CD4-positive, alpha-beta T cell treated with Interleukin-17A for 4 hours (primary cell): ENCODE measurements around the gene PHF21A.

Experiments used
- DNase-seq: peaks from one replicate; pipeline ENCODE4 v3.0.0-alpha.2; 2020; ENCODE audit warnings: mixed read lengths

The PHF21A gene

DNA sequence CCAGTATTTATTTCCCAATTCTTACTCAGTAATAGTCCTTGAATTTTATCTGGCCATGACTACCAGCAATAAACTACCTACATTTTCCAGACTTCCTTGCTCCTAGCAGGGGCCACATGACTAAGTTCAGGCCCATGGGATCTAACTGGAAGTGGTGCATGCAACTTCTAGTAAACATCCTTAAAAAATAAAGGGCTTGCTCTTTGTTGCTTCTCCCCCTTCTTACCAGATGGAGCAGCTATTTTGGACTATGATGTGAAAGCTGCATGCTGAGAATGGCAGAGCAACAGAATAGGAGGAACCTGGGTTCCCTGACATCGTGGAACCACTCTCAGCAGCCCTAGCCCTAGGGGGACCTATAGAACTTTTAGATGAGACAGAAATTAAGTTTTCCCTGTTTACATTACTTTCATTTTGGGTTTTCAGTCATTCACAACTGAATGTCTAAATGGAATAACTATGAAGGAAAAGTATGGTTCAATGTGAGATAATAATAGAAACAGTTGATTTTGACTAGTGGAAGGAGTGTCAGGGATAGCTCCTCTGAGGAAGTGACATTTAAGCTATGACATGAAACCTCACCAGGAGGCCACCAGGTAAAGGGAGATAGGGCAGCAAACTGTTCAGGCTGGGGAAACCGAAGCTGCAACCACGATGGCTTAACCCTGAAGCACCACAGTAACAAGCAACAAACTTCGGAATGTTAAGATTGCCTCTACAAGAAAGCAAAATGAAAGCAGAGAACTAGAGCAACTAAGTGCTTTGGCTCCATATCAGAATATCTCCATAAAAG, 48.9 kb downstream of the PHF21A start:
- DNase-seq = no peak

DNA sequence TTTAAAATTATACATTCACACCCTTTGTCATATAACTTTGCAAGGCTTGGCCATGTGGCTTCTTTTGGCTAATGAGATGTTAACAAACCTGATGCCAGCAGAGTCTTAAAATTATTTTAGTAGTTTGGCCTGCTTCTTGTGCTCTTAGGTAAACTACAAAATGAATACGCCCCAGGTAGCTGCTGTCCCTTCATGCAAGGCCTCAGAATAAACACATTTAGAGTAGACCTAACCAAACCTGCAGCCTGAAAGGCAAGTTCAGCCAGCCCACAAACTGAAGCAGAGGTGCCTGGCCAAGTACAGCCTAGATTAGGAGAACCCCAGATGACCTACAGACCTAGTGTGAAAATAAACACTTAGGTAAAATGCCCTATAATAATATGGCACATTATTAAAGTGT, 50.2 kb downstream of the PHF21A start:
- DNase-seq = no peak

DNA sequence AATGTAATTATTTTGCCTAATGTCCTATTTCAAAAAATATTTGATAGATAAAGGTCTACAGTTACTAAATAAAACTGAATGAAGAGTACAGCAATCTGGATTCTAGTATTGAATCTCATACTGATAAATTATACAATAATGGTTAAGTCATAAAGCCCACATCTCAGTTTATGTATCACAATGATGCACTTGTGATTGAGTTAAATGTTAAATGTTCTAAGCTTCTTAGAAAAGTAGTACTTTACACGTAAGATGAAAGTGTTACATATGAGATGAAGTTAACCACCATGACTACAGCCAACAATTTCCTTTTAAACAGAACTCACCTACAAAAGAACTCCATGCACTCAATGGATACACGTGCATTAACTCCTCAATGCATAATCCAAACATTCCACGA, 51.7 kb downstream of the PHF21A start:
- no peak for DNase-seq

DNA sequence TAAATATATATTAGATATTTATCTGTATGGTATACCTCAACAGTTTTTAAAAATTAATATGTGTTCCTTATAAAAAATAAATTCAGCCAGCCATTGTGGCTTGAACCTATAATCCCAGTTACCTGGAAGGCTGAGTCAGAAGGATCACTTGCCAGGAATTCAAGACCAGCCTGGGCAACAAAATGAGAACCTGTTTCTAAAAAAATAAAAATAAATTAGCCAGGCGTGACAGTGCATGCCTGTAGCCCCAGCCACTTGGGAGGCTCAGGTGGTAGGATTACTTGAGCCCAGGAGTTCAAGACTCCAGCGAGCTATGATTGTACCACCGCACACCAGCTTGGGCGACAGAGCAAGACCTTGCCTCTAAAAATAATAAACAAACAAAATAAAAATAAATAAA, 54.9 kb downstream of the PHF21A start:
- no peak for DNase-seq

DNA sequence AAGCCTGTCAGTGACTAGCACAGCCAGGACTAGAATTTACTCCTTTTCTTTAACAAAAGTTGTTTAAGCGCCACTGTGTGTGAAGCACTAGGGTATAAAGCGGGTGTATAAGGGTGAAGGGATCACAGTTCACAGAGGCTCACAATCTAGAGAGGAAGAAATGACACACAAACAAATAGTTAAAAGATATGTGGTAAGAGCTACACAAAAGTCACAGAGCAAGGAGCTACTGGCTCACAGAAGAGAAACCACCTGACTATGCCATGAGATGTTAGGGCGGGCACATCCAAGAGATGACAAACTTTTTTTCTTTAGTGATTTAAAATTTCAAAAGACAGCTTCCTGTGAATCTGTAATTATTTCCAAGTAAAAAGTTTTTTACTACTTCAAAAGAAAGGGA, 55.6 kb downstream of the PHF21A start:
- DNase-seq = no peak

DNA sequence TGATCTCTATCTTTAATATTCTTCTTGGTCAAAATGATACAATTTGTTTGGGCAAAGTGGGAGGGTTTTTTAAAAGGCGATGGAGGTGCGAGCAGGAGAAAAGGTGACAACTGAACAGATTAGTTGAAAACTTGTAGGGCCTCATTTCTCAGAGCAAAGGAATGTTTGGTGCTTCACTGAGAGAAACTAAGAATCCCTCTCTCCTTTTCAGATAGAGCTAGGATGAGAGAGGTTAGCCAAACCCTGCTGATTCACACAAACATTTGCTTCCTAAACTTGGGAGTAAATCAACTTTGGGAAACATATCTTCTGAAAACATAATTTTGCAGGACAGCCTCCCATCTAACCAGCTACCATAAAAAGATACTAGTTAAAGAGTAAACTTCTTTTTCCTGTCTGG, 57.0 kb downstream of the PHF21A start:
- DNase-seq = no peak

DNA sequence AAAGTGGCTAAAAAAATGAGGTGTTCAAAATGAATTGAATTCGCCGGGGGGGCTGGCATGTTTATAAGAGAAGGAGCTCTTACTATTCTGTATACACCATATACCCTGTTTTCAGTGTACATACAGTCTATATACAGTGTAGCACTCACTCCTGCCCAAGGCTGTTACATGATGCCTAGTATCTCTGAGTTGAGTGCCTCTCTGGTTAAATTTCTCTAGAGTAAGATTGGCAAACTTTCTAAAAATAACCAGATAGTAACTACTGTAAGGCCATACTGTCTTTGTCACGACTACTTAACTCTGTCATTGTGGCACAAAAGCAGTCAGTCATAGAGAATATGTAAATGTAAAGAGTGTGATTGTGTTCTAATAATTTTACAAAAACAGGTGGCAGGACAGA, 58.1 kb downstream of the PHF21A start:
- no peak for DNase-seq

DNA sequence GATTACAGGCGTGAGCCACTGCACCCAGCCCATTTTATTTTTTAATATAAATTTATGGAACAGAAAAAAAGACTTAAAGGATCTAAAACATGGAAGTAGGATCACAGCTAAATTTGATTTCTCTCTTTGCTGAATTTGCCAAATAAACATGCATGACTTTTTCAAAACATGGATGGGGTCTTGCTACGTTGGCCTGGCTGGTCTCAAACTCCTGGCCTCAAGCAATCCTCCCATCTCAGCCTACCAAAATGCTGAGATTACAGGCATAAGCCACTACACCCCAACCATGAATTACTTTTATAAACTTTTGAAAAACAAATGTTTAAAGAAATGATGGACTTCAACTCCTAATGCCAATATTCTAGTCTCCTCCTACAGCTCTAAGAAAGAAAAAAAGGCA, 61.2 kb downstream of the PHF21A start:
- DNase-seq = no peak

DNA sequence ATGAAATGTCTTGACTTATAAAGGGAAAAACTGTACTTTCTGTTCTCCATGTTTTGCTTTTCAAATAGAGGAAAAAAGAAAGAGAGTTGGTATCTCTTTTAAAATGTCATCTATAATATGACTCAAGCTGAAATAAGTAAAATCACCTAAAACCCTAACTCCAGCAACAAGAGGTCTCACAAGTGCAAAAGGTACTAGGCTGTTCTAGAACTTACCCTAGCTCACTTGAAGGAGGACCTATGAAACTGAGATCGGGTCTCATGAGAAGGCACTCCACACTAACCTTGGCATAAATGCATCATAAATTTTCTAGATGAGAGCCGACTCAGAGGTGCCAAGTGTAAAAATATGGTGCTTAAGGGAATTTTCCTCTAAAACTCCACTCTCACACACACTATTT, 63.8 kb downstream of the PHF21A start:
- no peak for DNase-seq

DNA sequence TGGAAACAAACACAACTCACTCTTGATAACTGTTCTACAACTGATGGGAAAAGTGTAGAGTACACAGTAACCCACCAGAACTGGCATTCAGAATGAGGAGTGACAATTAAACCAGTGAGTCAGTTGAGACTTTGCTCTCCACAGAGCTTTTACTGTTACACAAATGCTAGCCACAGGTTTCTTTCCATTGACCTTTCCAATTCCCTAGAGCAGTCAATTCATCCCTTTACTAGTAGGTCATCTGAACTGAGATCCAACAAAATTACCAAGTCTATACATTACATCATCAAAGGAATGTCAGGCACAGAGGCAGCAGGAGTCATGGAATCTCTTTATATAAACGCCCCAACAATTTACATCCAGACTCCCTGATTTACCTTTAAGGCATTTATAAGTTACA, 65.9 kb downstream of the PHF21A start:
- DNase-seq = no peak

DNA sequence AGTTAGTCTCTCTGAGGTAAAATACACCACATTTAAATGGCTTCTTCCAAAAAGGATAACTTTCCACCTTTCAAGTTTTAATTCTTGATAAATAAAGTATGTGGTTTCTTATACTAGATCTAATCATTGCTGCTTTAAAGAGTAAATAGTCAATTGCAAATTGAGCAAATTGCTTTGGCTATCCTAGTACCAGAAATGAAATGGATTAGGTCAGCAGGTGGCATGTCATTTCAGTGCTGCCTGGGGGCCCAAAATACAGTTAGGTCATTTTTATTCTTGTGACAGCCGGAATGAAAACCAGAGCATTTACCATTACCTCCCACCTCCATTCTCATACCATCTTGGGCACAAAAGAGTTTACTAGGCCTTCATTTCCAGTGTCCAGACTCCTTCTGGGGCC, 70.2 kb downstream of the PHF21A start:
- no peak for DNase-seq

DNA sequence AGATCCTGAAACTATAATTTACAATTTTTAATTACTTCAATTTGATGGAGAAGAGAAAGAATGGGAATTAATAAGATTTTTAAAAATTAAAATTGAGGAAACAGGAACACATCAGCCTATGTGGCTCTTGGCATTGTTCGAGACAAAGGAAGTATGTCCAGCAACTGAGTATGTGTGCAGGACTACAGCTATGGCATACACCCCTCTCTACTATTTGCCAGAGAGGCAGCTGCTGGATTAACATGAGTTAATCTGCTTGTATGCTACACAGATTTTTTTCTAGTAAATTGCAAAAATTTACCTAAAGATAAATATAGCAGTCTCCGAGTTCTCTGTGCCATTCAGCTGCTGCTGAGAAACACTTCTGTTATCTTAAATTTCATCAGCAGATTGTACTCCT, 70.6 kb downstream of the PHF21A start:
- DNase-seq = no peak

DNA sequence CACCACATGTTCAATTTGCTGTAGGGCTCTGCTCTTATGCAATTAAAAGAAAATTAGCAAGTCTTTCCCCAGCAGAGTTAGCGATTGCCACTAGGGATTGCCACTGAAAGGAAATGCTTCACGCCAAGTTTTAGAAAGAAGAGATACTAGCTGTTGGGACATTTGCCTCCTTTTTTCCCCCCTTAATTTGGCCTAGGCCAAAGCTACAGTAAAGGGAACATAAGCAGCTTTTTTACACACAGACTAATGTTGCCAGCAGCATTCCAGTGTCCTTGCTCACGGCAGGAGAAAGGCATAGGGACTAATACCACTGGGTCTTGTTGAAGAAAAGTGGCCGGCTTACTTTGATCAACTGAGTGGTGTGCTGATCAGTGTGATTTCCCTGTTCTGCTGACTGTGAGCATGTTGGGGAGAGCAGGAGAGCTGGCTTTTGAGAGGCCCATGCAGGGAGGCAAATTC, 71.2 kb downstream of the PHF21A start:
- no peak for DNase-seq

DNA sequence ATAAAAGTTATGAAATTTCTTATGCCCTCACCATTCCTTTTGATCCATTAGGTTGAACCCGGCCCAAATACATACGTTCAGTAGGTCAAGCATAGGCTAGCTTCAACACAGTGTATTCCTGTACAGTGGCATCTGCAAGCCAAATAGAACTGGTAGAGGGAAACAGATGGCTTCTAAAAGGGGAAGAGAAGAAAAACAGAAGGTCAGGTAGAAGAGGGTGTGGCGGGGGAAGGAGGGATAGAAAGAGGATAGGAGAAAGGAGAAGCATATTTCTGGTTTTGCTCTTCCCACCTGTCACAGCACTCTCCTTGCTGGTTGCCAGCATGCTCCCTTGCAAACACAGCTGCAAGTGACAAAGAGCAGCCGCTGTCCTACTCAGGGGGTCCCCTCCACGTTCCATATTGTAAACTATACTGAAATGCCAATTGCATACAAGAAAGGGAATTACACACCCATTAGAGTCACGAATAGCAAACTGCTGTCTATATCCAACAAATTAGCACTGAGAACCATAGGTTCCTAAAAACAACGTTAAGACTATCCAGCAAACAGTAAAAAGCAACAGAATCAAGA, 71.8 kb downstream of the PHF21A start:
- DNase-seq = no peak

DNA sequence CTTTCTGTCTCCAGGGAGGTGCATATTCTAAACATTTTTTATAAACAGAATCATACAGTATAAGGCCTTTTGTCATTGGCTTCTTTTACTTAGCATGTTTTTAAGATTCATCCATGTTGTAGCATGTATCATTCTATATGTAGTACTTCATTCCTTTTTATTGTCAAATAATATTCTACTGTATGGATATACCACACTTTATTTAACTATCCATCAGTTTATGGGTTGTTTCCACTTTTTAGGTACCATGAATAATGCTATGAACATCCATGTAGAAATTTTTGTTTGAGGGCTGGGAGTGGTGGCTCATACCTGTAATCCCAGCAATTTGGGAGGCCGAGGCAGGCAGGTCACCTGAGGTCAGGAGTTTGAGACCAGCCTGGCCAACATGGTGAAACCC, 73.1 kb downstream of the PHF21A start:
- no peak for DNase-seq

DNA sequence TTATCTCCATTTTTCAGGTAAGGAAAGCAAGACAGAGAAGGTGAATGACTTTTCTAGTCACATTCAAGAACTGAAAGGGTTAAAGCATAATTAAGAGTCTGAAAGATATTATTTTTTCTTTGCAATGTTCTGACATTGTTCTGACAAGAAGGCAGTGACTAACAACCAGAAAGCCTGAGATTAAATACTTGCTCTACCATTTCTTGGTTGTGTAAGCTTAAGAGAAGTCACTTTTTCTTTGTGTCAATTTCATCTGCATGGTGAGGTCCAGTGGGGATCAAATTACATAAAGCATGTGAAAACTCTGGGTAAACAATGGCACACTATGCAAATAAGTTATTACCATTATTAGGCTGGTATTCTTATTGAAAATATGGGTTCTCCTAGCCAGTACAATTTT, 73.7 kb downstream of the PHF21A start:
- DNase-seq = no peak

DNA sequence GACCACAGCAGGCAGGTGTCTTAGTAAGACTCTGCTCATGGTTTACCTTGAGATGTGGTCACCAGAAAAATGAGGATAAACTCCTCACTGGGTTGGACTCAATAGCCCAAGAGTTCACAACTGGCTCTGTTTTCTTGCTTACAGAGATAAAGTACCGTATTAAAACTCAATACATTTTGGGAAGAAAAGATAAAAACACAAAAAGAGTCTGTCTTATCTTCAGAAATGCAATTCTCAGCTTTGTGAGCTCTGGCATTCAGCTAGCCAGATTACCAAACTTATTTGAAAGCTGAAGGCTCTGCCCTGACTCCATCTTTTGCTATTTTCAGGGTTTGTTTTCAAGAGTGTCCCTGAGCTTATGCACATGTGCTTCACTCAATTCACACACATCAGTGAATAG, 75.4 kb downstream of the PHF21A start:
- no peak for DNase-seq

DNA sequence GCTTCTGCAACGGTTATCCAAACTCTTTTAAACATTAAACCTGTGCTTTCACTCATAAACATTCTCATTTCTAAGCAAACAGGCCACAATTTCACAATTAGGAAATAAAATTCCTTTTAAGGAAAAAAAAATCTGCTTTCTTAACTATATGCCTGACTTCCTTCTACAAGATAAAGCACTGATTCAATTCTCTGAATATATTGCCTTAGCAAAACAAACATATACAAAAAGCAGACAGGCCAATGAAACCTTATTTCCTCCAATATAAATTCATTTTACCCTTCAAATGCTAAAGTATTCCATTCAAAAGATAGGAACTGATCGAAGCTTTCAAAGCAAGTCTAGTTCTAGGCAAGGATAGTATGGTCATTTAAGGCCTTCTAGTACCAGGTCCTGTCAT, 76.7 kb downstream of the PHF21A start:
- DNase-seq = no peak

DNA sequence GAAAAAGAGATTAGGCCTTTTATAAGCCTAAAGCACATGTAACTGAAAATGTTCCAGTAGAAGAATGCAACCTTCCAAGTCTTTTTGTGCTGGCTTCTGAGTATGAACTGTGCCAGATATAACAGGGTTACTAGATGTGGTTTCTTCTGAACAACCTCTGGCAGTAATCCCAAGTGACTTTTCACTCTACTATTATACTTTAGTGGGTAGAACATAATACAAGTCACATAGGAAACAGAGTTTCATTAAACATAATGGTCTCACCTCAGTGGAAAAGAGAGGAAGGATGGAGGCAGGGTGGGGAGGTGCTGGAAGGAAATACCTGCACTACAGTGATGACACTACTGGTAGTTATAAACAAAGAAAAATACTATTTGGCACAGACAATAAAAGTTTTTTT, 81.3 kb downstream of the PHF21A start:
- no peak for DNase-seq

DNA sequence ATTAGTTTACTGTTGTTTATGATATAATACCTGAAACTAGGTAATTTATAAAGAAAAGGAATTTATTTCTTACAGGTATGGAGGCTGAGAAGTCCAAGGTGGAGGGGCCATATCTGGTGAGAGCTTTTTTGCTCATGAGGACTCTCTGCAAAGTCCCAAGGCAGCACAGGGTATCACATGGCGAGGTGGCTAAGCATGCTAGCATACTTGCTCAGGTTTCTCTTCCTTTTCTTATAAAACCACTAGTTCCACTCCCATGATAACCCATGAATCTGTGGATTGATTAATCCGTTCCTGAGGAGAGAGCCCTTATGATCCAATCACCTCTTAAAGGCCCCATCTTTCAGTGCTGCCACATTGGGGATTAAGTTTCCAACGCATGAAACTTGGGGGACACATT, 82.7 kb downstream of the PHF21A start:
- no peak for DNase-seq

DNA sequence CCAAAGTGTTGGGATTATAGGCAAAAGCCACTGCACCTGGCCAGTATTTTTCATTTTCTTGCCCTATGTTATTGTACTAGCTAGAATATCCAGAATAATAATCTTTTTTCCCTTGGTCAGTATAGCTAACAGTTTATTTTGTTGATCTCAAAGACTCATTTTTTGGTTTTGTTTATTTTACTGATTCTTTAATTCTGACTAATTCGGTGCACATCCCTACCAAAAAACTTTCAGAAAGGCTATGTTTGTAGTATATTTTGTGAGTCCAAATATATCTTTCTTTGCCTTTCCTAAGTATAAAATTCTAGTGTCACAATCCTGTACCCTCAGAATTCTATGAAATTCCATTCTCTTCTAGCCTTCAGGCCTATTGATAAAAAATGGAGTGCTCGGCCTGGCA, 84.3 kb downstream of the PHF21A start:
- DNase-seq = no peak

DNA sequence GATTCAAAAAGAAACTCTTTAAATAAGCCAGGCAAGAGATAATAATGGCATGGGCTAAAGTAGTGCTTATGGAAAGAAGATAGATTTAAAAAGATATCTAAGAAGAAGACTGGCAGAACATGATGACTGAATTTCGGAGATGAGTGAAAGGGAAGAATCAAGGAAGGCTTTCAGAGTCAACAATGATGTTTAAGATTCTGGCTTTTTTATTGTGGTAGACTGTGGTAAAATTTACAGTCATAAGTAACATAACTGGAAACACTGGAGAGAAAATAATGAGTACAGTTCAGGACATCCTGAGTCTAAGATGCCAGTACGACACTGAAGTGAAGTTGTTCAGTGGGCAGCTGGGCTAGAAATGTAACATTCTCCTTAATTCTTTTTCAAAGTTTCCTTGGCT, 85.2 kb downstream of the PHF21A start:
- no peak for DNase-seq

DNA sequence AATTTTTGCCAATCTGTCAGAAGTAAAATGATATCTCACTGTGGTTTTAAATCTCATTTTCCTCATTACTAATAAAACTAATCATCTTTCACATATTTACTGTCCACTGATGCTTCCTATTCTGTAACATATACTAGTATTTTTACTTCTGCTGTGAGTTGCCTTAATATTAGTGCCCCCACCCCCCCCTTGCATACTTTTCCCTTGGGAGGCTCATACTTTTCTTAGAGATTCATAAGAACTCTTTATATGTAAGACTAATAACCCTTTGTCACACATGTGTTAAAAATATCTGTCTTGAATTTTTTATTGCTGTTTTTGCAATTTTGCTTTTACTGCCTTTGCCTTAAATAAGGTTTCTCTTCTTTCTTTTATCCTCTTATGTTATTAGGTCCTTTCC, 87.2 kb downstream of the PHF21A start:
- DNase-seq = no peak

DNA sequence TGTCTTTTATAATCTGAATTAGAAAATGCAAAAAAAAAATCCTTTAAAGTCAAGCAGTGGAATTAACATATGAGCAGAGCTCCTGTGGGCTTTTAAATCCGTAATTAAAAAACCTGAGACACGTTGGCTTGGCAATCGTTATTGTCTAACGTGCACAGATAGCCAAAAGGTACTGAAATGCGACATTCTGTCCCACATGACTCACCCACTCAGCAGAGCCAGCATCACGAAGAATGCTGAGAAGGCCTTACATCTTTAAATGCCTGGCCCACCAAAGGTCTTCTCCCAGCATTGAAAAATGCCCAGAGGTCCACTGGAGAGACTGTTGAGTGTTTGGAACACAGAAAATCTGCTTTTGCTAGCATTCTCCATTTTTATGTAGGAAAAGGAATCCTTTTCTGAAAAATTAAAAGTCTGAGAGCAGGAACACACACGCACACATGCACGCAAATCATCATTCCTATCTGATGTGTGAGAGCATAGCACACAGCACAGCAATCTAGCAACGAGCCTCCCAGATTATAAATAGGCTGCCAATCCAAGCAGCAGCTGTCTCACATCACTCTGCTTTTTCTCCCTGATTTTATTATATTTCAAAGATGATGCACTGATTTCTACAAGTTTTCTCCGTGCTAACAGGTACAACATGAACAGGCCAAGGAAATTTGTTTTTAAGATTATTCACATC, 94.5 kb downstream of the PHF21A start:
- no peak for DNase-seq
